Measurements from ENCODE around the gene CDS1.

- TF ChIP-seq POLR2A (IDR thresholded peaks at IDR 0.05; ENCODE audit: low read depth) (no peak), POLR2AphosphoS5 (IDR thresholded peaks at IDR 0.05) (no peak)
- TF ChIP-seq, protein P1, sequence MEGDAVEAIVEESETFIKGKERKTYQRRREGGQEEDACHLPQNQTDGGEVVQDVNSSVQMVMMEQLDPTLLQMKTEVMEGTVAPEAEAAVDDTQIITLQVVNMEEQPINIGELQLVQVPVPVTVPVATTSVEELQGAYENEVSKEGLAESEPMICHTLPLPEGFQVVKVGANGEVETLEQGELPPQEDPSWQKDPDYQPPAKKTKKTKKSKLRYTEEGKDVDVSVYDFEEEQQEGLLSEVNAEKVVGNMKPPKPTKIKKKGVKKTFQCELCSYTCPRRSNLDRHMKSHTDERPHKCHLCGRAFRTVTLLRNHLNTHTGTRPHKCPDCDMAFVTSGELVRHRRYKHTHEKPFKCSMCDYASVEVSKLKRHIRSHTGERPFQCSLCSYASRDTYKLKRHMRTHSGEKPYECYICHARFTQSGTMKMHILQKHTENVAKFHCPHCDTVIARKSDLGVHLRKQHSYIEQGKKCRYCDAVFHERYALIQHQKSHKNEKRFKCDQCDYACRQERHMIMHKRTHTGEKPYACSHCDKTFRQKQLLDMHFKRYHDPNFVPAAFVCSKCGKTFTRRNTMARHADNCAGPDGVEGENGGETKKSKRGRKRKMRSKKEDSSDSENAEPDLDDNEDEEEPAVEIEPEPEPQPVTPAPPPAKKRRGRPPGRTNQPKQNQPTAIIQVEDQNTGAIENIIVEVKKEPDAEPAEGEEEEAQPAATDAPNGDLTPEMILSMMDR (IDR thresholded peaks at IDR 0.05), result no peak
Observed at GRCh38 chr4:84594724-84595123, 11.8 kb downstream of the CDS1 start.
